ENCODE results near the gene GJD3. TPM values are rescaled to one million over a fixed set of nuclear protein-coding genes. Genes with fewer than 3 reads are reported as not detected.

GJD3 gene
- total and polyA plus RNA-seq, 2 of the 4 experiments (the other 2 are of a cell fraction), result 0.10 TPM; not detected in 1

DNA sequence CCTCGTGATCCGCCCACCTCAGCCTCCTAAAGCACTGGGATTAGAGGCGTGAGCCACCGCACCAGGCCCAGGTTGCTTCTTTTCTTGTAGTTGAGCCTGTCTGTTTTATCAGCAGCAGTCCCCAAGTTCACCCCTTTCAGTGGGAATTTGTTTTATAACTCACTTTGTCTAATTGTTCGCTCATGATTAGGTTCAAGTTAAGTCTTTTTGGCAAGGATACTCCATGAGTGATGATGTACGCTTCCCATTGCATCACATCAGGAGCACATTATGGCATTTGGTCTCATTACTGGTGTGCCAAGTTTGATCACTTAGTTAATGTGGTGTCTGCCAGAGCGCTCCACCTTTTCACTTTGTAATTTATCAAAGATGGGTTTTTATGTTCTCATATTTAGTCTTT is 14.4 kb upstream of the GJD3 start:
- Histone ChIP-seq H2BK5ac (ENCODE audit: low read depth, low read length, poor library complexity, severe bottlenecking) (no peak overlapping the region), H3K4me2 (ENCODE audit: low read depth, low read length) (no peak overlapping the region), H3K14ac (replicated peaks; ENCODE audit: low read depth, low read length) (no peak overlapping the region), H2AK9ac (replicated peaks; ENCODE audit: low read depth, low read length, poor library complexity) (no peak overlapping the region), H3K79me1 (ENCODE audit: low read depth in 1 of 2, low read length in 2 of 2) (no peaks in the 10 kb centered on the region), H4K20me1 (ENCODE audit: insufficient read depth, low read length) (no peaks in the 10 kb centered on the region), H3K4ac (ENCODE audit: low read depth, low read length) (no peak overlapping the region), H2BK20ac (ENCODE audit: low read depth, low read length) (no peak overlapping the region), H4K5ac (ENCODE audit: low read depth, low read length) (no peak overlapping the region), H3K18ac (ENCODE audit: low read depth, low read length) (no peak overlapping the region), H2BK120ac (ENCODE audit: low read depth, low read length) (no peak overlapping the region), H3K36me3 (ENCODE audit: control insufficient read depth, insufficient read depth, low read length) (no peaks in the 10 kb centered on the region), H3K23ac (ENCODE audit: low read depth, low read length) (no peak overlapping the region), H3K27ac (ENCODE audit: insufficient read depth, low read length) (no peak overlapping the region), H2AK5ac (ENCODE audit: low read depth, low read length) (no peak overlapping the region), H4K8ac (ENCODE audit: low read depth in 2 of 2, low read length in 2 of 2) (no peak overlapping the region), H3K27me3 (ENCODE audit: control insufficient read depth, insufficient read depth, low read length) (no peaks in the 10 kb centered on the region), H2AFZ (replicated peaks; ENCODE audit: low read length, poor library complexity) (no peak overlapping the region), H3K9me3 (ENCODE audit: control insufficient read depth, insufficient read depth, low read length) (0 out of 2 replicates have a peak, but pooled peaks cover 2% of the 10 kb centered on the region), H3K4me3 (ENCODE audit: insufficient read depth, low read depth, low read length) (no peak overlapping the region), H2BK15ac (ENCODE audit: low read depth, low read length) (no peak overlapping the region), H3K56ac (ENCODE audit: extremely low read depth, insufficient read depth, low read length) (no peak overlapping the region), H3K9me1 (ENCODE audit: insufficient read depth, low read length) (no peaks in the 10 kb centered on the region), H3K4me1 (ENCODE audit: control insufficient read depth, insufficient read depth, low read length) (no peaks in the 10 kb centered on the region), H4K91ac (ENCODE audit: insufficient read depth, low read depth, low read length) (no peak overlapping the region), H3K9ac (ENCODE audit: low read depth, low read length) (no peak overlapping the region)
- dilution Hi-C loops (cut with HindIII; ENCODE audit: low sequenced_read_pairs, unreplicated experiment), result no loop called here
- no CpG with 5 or more reads among the region's 7 CpGs for WGBS, 2 experiments (ENCODE audit: extremely low coverage in 2 of 2, insufficient read length in 1 of 2)
- intact Hi-C loops (cut with micrococcal nuclease), result no loop called here
- ATAC-seq (ENCODE audit: low read depth), result no peak
- no peak for TF ChIP-seq RAD21 (IDR thresholded peaks at IDR 0.05; ENCODE audit: low read length)
- TF ChIP-seq BHLHE40 (IDR thresholded peaks at IDR 0.05; ENCODE audit: low read depth, low read length), result no peak
- TF ChIP-seq NFE2L2 (IDR thresholded peaks at IDR 0.05; ENCODE audit: low read depth, low read length), result no peak
- TF ChIP-seq, protein P1, sequence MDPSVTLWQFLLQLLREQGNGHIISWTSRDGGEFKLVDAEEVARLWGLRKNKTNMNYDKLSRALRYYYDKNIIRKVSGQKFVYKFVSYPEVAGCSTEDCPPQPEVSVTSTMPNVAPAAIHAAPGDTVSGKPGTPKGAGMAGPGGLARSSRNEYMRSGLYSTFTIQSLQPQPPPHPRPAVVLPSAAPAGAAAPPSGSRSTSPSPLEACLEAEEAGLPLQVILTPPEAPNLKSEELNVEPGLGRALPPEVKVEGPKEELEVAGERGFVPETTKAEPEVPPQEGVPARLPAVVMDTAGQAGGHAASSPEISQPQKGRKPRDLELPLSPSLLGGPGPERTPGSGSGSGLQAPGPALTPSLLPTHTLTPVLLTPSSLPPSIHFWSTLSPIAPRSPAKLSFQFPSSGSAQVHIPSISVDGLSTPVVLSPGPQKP (IDR thresholded peaks at IDR 0.05; ENCODE audit: borderline replicate concordance, low read depth, low read length), result no peak
- TF ChIP-seq RCOR1 (IDR thresholded peaks at IDR 0.05; ENCODE audit: insufficient replicate concordance, low read length), result no peak
- no peak for TF ChIP-seq MXI1 (IDR thresholded peaks at IDR 0.05; ENCODE audit: borderline replicate concordance, low read depth, low read length)
- TF ChIP-seq MAFK (IDR thresholded peaks at IDR 0.05; ENCODE audit: low read depth, low read length), result no peak
- TF ChIP-seq MAZ (IDR thresholded peaks at IDR 0.05; ENCODE audit: borderline replicate concordance, low read depth, low read length), result no peak
- no peak for TF ChIP-seq FOS (IDR thresholded peaks at IDR 0.05; ENCODE audit: low read depth, low read length)
- TF ChIP-seq, protein P2, sequence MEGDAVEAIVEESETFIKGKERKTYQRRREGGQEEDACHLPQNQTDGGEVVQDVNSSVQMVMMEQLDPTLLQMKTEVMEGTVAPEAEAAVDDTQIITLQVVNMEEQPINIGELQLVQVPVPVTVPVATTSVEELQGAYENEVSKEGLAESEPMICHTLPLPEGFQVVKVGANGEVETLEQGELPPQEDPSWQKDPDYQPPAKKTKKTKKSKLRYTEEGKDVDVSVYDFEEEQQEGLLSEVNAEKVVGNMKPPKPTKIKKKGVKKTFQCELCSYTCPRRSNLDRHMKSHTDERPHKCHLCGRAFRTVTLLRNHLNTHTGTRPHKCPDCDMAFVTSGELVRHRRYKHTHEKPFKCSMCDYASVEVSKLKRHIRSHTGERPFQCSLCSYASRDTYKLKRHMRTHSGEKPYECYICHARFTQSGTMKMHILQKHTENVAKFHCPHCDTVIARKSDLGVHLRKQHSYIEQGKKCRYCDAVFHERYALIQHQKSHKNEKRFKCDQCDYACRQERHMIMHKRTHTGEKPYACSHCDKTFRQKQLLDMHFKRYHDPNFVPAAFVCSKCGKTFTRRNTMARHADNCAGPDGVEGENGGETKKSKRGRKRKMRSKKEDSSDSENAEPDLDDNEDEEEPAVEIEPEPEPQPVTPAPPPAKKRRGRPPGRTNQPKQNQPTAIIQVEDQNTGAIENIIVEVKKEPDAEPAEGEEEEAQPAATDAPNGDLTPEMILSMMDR (conservative IDR thresholded peaks at IDR 0.05; ENCODE audit: low read depth, low read length), result no peak
- TF ChIP-seq RFX5 (IDR thresholded peaks at IDR 0.05; ENCODE audit: low read depth, low read length), result no peak
- TF ChIP-seq CEBPB (IDR thresholded peaks at IDR 0.05; ENCODE audit: low read depth, low read length), result no peak
- TF ChIP-seq, protein P3, sequence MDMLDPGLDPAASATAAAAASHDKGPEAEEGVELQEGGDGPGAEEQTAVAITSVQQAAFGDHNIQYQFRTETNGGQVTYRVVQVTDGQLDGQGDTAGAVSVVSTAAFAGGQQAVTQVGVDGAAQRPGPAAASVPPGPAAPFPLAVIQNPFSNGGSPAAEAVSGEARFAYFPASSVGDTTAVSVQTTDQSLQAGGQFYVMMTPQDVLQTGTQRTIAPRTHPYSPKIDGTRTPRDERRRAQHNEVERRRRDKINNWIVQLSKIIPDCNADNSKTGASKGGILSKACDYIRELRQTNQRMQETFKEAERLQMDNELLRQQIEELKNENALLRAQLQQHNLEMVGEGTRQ (IDR thresholded peaks at IDR 0.05; ENCODE audit: low read depth, low read length), result no peak
- TF ChIP-seq CHD1 (IDR thresholded peaks at IDR 0.05; ENCODE audit: low read depth, low read length), result no peak
- CTCF ChIA-PET, result no interaction called here
- BruUV-seq (replicated peaks), result no TSS peak
- in situ Hi-C loops (cut with MboI; ENCODE audit: low sequenced_read_pairs), result no loop called here
- POLR2A ChIA-PET (ENCODE audit: unreplicated experiment), result no interaction called here
- no peak for DNase-seq
